Astrocyte (in vitro differentiated cells and primary cell): ENCODE measurements around the gene IFNA16. TPM values are rescaled to one million over a fixed set of nuclear protein-coding genes. Genes with fewer than 3 reads are reported as not detected.
A peak's percentile ranks its signal among the peaks of the same experiment; 100 is the strongest.
"Not testable (repeated sequence)": the region's sequence is repeated elsewhere in the genome, so short reads cannot be mapped to it uniquely, and the experiment has no call there.

ENCODE experiments used
- DNase-seq: peaks from one replicate; pipeline ENCODE4 v3.0.0-alpha.2; 2010; ENCODE audit warnings: low read depth
- FAIRE-seq: peaks from 2 replicates; lab custom pipeline; 2011; peaks lifted over from hg19 to GRCh38; lab: Jason Lieb, UNC
- H2AFZ ChIP-seq: 2 replicates; pipeline ENCODE4 v1.6.0; 2012; ENCODE audit warnings: low read depth, low read length, inconsistent platforms
- H3K27ac ChIP-seq: 2 replicates; pipeline ENCODE4 v1.5.1; 2011; ENCODE audit warnings: low read depth, low read length, inconsistent platforms
- H3K27me3 ChIP-seq: 2 replicates; pipeline ENCODE4 v1.6.0; 2011; ENCODE audit warnings: low read length, inconsistent platforms; ENCODE audit not compliant: insufficient read depth
- H3K36me3 ChIP-seq: 2 replicates; pipeline ENCODE4 v1.5.1; 2011; ENCODE audit warnings: low read length, inconsistent platforms; ENCODE audit not compliant: insufficient read depth
- H3K4me1 ChIP-seq: 2 replicates; pipeline ENCODE4 v1.5.1; 2011; ENCODE audit warnings: low read length, inconsistent platforms; ENCODE audit not compliant: insufficient read depth
- H3K4me2 ChIP-seq: 2 replicates; pipeline ENCODE4 v1.6.0; 2012; ENCODE audit warnings: low read length, inconsistent platforms
- H3K4me3 ChIP-seq: 2 replicates; pipeline ENCODE4 v1.5.1; 2011; ENCODE audit warnings: low read depth, mild to moderate bottlenecking, low read length, inconsistent platforms; ENCODE audit not compliant: insufficient read depth
- H3K79me2 ChIP-seq: 2 replicates; pipeline ENCODE4 v1.6.0; 2012; ENCODE audit warnings: mild to moderate bottlenecking, low read length, inconsistent platforms; ENCODE audit not compliant: insufficient read depth
- H3K9ac ChIP-seq: 2 replicates; pipeline ENCODE4 v1.6.0; 2012; ENCODE audit warnings: mild to moderate bottlenecking, low read length, inconsistent platforms
- H3K9me3 ChIP-seq: 2 replicates; pipeline ENCODE4 v1.5.1; 2012; ENCODE audit warnings: low read depth, mild to moderate bottlenecking, low read length, inconsistent platforms; ENCODE audit not compliant: insufficient read depth
- H4K20me1 ChIP-seq: 2 replicates; pipeline ENCODE4 v1.6.0; 2012; ENCODE audit warnings: low read length, inconsistent platforms; ENCODE audit not compliant: insufficient read depth
- H3K27ac Mint-ChIP-seq: one replicate; pipeline ENCODE4 v1.8.0; 2021; ENCODE audit warnings: mild to moderate bottlenecking, mixed read lengths; ENCODE audit not compliant: unreplicated experiment
- H3K27me3 Mint-ChIP-seq: one replicate; pipeline ENCODE4 v1.8.0; 2021; ENCODE audit warnings: low read depth, mixed read lengths; ENCODE audit not compliant: unreplicated experiment
- H3K36me3 Mint-ChIP-seq: one replicate; pipeline ENCODE4 v1.8.0; 2021; ENCODE audit warnings: low read depth, mixed read lengths; ENCODE audit not compliant: unreplicated experiment
- H3K4me1 Mint-ChIP-seq: one replicate; pipeline ENCODE4 v1.8.0; 2021; ENCODE audit warnings: low read depth, mixed read lengths; ENCODE audit not compliant: unreplicated experiment
- H3K4me3 Mint-ChIP-seq: one replicate; pipeline ENCODE4 v1.8.0; 2021; ENCODE audit warnings: mild to moderate bottlenecking, moderate library complexity, mixed read lengths; ENCODE audit not compliant: unreplicated experiment
- H3K9me3 Mint-ChIP-seq: one replicate; pipeline ENCODE4 v1.8.0; 2021; ENCODE audit warnings: mild to moderate bottlenecking, mixed read lengths; ENCODE audit not compliant: unreplicated experiment
- total RNA-seq: library from RNA; stranded (reverse); gene quantifications from 2 replicates; pipeline ENCODE4 v1.2.1, GENCODE V29; 2021
- TF ChIP-seq, protein P1 (sequence below): IDR thresholded peaks from 2 replicates; pipeline ENCODE4 v1.5.1; 2011; ENCODE audit warnings: low read depth, mild to moderate bottlenecking, inconsistent platforms, low read length, moderate library complexity; ENCODE audit not compliant: insufficient read depth

IFNA16 gene
- total RNA-seq, 1 donor from 2014 or later, result not detected

DNA sequence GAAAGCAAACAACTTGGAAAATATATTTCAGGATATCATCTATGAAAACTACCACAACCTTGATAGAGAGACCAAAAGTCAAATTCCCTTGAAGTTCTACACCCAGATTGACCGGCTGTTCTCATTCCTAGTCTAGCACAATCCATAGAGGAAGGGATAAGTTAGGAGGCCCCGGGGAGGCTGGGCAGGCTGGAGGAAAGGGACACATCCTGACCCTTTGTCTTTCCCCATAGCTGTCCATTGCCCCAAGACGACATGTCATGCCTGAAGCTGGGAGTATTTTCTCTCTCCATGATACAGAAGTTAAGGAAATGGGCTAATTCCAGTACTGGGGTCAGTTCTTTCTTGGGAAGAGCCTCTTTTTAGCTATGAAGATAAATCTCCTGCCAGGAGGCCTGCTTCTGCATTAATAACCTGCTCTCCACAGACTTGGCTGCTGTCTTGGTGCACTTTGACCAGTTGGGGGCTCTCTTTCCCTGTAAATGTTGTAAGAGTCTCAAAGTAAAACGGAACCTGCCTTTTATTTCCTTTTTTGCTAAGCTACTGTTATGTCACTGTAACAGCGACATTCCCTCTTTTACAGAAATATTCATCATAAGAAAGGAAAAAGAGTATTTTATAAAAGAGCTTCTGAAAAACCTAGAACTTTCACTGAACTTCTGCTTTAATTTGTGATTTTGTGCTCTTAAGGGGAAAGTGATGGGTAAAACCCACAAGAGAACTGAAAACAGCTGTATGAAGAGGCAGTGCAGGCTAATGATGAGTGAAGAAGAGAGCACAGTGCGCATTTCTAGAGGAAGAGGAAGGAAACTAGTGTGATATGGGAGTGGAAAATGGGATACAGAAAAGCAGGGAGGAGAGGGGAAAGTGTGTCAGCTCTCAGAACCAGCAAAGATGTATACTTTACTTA is 22.0 kb downstream of the IFNA16 start:
- H4K20me1 ChIP-seq, H3K9me3 ChIP-seq, H3K4me3 ChIP-seq, H3K27ac ChIP-seq, FAIRE-seq, H3K4me1 Mint-ChIP-seq, H3K27me3 ChIP-seq, H3K79me2 ChIP-seq, H3K36me3 Mint-ChIP-seq, H2AFZ ChIP-seq, H3K36me3 ChIP-seq, H3K9ac ChIP-seq, H3K9me3 Mint-ChIP-seq, H3K27ac Mint-ChIP-seq, DNase-seq, H3K4me1 ChIP-seq: not testable (repeated sequence)
- H3K4me2 ChIP-seq, result peak overlapping the region; percentile 36
- TF ChIP-seq, protein P1, sequence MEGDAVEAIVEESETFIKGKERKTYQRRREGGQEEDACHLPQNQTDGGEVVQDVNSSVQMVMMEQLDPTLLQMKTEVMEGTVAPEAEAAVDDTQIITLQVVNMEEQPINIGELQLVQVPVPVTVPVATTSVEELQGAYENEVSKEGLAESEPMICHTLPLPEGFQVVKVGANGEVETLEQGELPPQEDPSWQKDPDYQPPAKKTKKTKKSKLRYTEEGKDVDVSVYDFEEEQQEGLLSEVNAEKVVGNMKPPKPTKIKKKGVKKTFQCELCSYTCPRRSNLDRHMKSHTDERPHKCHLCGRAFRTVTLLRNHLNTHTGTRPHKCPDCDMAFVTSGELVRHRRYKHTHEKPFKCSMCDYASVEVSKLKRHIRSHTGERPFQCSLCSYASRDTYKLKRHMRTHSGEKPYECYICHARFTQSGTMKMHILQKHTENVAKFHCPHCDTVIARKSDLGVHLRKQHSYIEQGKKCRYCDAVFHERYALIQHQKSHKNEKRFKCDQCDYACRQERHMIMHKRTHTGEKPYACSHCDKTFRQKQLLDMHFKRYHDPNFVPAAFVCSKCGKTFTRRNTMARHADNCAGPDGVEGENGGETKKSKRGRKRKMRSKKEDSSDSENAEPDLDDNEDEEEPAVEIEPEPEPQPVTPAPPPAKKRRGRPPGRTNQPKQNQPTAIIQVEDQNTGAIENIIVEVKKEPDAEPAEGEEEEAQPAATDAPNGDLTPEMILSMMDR, result peak; percentile 44
- Mint-ChIP-seq H3K4me3 (peak overlapping the region; percentile 40), H3K27me3 (peaks cover 15% of the 10 kb centered on the region)

DNA sequence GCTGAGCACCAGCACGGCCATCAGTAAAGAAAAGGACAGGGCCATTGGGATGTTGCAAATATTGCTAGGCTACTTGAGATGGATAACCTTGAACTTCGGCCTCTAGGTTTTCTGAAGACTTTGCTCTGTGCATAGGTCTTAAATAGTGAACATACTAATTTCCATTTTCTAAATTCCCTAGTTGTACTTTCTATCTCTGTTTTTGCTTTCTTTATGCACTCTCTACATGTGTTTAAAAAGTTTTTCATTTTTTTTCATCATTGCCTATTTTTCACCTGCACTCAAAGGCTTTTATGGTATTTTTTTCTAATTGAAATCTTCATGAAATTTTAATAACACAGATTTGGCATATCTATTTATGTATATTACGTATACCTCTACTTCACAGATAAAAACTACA is 29.6 kb downstream of the IFNA16 start, which contains the start of gene IFNA4:
TSS of gene IFNA4 (minus strand) at position 101 of the 400 bp plus-strand sequence. CDS start at position 45, 56 bp downstream.
- not testable (repeated sequence) for H3K4me2 ChIP-seq, H3K27me3 ChIP-seq, H3K4me1 Mint-ChIP-seq, H3K4me1 ChIP-seq, H3K36me3 Mint-ChIP-seq, H3K4me3 ChIP-seq, DNase-seq, H3K9me3 Mint-ChIP-seq, H3K9me3 ChIP-seq, H3K36me3 ChIP-seq, FAIRE-seq, H3K9ac ChIP-seq, H3K79me2 ChIP-seq, H3K27me3 Mint-ChIP-seq, H4K20me1 ChIP-seq, H3K27ac Mint-ChIP-seq, H3K4me3 Mint-ChIP-seq, H2AFZ ChIP-seq, H3K27ac ChIP-seq

DNA sequence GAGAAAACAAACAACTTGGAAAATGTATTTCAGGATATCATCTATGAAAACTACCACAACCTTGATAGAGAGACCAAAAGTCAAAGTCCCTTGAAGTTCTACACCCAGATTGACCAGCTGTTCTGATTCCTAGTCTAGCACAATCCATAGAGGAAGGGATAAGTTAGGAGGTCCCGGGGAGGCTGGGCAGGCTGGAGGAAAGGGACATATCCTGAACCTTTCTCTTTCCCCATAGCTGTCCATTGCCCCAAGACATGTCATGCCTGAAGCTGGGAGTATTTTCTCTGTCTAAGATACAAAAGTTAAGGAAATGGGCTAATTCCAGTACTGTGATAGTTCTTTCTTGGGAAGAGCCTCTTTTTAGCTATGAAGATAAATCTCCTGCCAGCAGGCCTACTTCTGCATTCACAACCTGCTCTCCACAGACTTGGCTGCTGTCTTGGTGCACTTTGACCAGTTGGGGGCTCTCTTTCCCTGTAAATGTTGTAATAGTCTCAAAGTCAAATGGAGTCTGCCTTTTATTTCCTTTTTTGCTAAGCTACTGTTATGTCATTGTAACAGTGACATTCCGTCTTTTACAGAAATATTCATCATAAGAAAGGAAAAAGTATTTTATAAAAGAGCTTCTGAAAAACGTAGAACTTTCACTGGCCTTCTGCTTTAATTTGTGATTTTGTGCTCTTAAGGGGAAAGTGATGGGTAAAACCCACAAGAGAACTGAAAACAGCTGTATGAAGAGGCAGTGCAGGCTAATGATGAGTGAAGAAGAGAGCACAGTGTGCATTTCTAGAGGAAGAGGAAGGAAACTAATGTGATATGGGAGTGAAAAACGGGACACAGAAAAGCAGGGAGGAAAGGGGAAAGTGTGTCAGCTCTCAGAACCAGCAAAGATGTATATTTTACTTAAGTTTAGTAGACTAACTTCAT is 34.0 kb downstream of the IFNA16 start:
- H3K27ac Mint-ChIP-seq, H3K4me3 Mint-ChIP-seq, H3K36me3 Mint-ChIP-seq, FAIRE-seq, H3K9me3 ChIP-seq, H3K9ac ChIP-seq, H3K4me2 ChIP-seq, H3K27ac ChIP-seq, DNase-seq, H3K79me2 ChIP-seq, H3K9me3 Mint-ChIP-seq, H2AFZ ChIP-seq, H3K36me3 ChIP-seq, H3K4me3 ChIP-seq, H4K20me1 ChIP-seq, H3K4me1 ChIP-seq, H3K4me1 Mint-ChIP-seq, H3K27me3 ChIP-seq: not testable (repeated sequence)
- TF ChIP-seq, protein P1, result peak; percentile 49
- peaks cover 12% of the 10 kb centered on the region for H3K27me3 Mint-ChIP-seq
